Measurements from ENCODE around the gene LGI1.

LGI1 gene

GRCh38 chr10:93757801-93758507 is at the start of gene LGI1:
LGI1 (plus strand) TSS chr10:93757936; CDS start chr10:93758145, 209 bp downstream.
- no peak for DNase-seq (ENCODE audit: low spot score)

GRCh38 chr10:93710333-93710909 is 47.3 kb upstream of the LGI1 start:
- no peak for DNase-seq (ENCODE audit: low spot score)

- no peak for DNase-seq (ENCODE audit: low spot score)
Observed at GRCh38 chr10:93711891-93712290, 45.8 kb upstream of the LGI1 start.

GRCh38 chr10:93712593-93712992 is 45.1 kb upstream of the LGI1 start:
- DNase-seq (ENCODE audit: low spot score), result no peak

GRCh38 chr10:93715345-93715744 is 42.4 kb upstream of the LGI1 start:
- DNase-seq (ENCODE audit: low spot score), result no peak

GRCh38 chr10:93716766-93717165 is 41.0 kb upstream of the LGI1 start:
- DNase-seq (ENCODE audit: low spot score), result no peak

GRCh38 chr10:93718937-93719725 is 38.6 kb upstream of the LGI1 start:
- DNase-seq (ENCODE audit: low spot score), result no peak

GRCh38 chr10:93719901-93720300 is 37.8 kb upstream of the LGI1 start:
- DNase-seq (ENCODE audit: low spot score), result no peak

- no peak for DNase-seq (ENCODE audit: low spot score)
Observed at GRCh38 chr10:93722550-93722949, 35.2 kb upstream of the LGI1 start.

- no peak for DNase-seq (ENCODE audit: low spot score)
Observed at GRCh38 chr10:93723153-93723552, 34.6 kb upstream of the LGI1 start.

- DNase-seq (ENCODE audit: low spot score), result no peak
Observed at GRCh38 chr10:93726024-93726423, 31.7 kb upstream of the LGI1 start.

GRCh38 chr10:93741367-93741766 is 16.4 kb upstream of the LGI1 start:
- no peak for DNase-seq (ENCODE audit: low spot score)

GRCh38 chr10:93742633-93743349 is 14.9 kb upstream of the LGI1 start:
- no peak for DNase-seq (ENCODE audit: low spot score)

GRCh38 chr10:93745408-93746065 is 12.2 kb upstream of the LGI1 start:
- DNase-seq (ENCODE audit: low spot score), result no peak

GRCh38 chr10:93746844-93747284 is 10.9 kb upstream of the LGI1 start:
- no peak for DNase-seq (ENCODE audit: low spot score)

- DNase-seq (ENCODE audit: low spot score), result no peak
Observed at GRCh38 chr10:93749218-93749799, 8.4 kb upstream of the LGI1 start.

- no peak for DNase-seq (ENCODE audit: low spot score)
Observed at GRCh38 chr10:93751124-93751523, 6.6 kb upstream of the LGI1 start.

- DNase-seq (ENCODE audit: low spot score), result peak; percentile 8
Observed at GRCh38 chr10:93751832-93752231, 5.9 kb upstream of the LGI1 start.

- DNase-seq (ENCODE audit: low spot score), result no peak
Observed at GRCh38 chr10:93752761-93753160, 5.0 kb upstream of the LGI1 start.

- DNase-seq (ENCODE audit: low spot score), result no peak
Observed at GRCh38 chr10:93753621-93754250, 4.0 kb upstream of the LGI1 start.

GRCh38 chr10:93754761-93755160 is 3.0 kb upstream of the LGI1 start:
- no peak for DNase-seq (ENCODE audit: low spot score)

Data from CD4-positive, alpha-beta T cell treated with Interleukin-2 at 100 ng/mL for 4 hours (primary cell).